ENCODE data around the gene CD68.
A peak's percentile ranks its signal among the peaks of the same experiment; 100 is the strongest.

The CD68 gene

GRCh38 chr17:7579001-7579833 lies at the start of gene CD68:
CD68 (plus strand) TSS chr17:7579638; CDS start chr17:7579678, 40 bp downstream.
- FAIRE-seq: peak; percentile 26

GRCh38 chr17:7530023-7530900 lies 49.2 kb upstream of the CD68 start:
- no peak for FAIRE-seq

- FAIRE-seq: no peak
Measured at GRCh38 chr17:7538050-7538449, 41.4 kb upstream of the CD68 start.

GRCh38 chr17:7538891-7539545 lies 40.4 kb upstream of the CD68 start:
- no peak for FAIRE-seq

GRCh38 chr17:7541074-7541621 lies 38.3 kb upstream of the CD68 start:
- FAIRE-seq: no peak

- FAIRE-seq: no peak
Measured at GRCh38 chr17:7544911-7545310, 34.5 kb upstream of the CD68 start.

- FAIRE-seq: no peak
Measured at GRCh38 chr17:7548585-7549400, 30.6 kb upstream of the CD68 start, which contains the start of gene TNFSF12. TNFSF12 (plus strand) TSS chr17:7549058; CDS start chr17:7549154, 96 bp downstream.

- FAIRE-seq: no peak
Measured at GRCh38 chr17:7549401-7550055, 29.9 kb upstream of the CD68 start.

- no peak for FAIRE-seq
Measured at GRCh38 chr17:7550344-7550743, 29.1 kb upstream of the CD68 start.

- FAIRE-seq: no peak
Measured at GRCh38 chr17:7551396-7551795, 28.0 kb upstream of the CD68 start.

GRCh38 chr17:7552621-7553051 lies 26.8 kb upstream of the CD68 start:
- FAIRE-seq: no peak

GRCh38 chr17:7553356-7553755 lies 26.1 kb upstream of the CD68 start:
- FAIRE-seq: no peak

- no peak for FAIRE-seq
Measured at GRCh38 chr17:7555320-7555948, 24.0 kb upstream of the CD68 start.

GRCh38 chr17:7556627-7557026 lies 22.8 kb upstream of the CD68 start:
- FAIRE-seq: no peak

- no peak for FAIRE-seq
Measured at GRCh38 chr17:7557147-7557764, 22.2 kb upstream of the CD68 start.

GRCh38 chr17:7557775-7558543 lies 21.5 kb upstream of the CD68 start:
- no peak for FAIRE-seq

- FAIRE-seq: no peak
Measured at GRCh38 chr17:7558544-7559319, 20.7 kb upstream of the CD68 start, which contains the start of gene TNFSF13. TNFSF13 (plus strand) TSS chr17:7558750; CDS start chr17:7559040, 290 bp downstream.

- no peak for FAIRE-seq
Measured at GRCh38 chr17:7559320-7560171, 19.9 kb upstream of the CD68 start.

Measured in TTC549 (cell line).